ENCODE measurements around the gene TAPBPL. TPM values are rescaled to one million over a fixed set of nuclear protein-coding genes. Genes with fewer than 3 reads are reported as not detected.

TAPBPL gene
- total RNA-seq (10 to 100 TPM; 19.6 to 23.1 TPM), total RNA-seq (37.6 to 38.2 reads per million in 2 donors)

- ATAC-seq (peak; percentile 94), DNase-seq (peak; percentile 62 to 77 (median 72))
- Mint-ChIP-seq H3K36me3 (ENCODE audit: low read depth) (peaks cover 12% of the 10 kb centered on the region), H3K4me1 (peaks cover 52% of the 10 kb centered on the region), H3K27me3 (no peaks in the 10 kb centered on the region), H3K27ac (peak within 1 kb of the TSS; percentile 100), H3K4me3 (peak within 1 kb of the TSS; percentile 99)
- no peaks in the 10 kb centered on the region for H3K9me3 ChIP-seq (ENCODE audit: control insufficient read depth, low read length, poor library complexity, severe bottlenecking)
These were observed at the start of gene TAPBPL for GRCh38 chr12:6451348-6452244. Gene TAPBPL, plus strand, starts transcription at chr12:6452042. Its CDS starts 207 bp downstream, at chr12:6452249.

GRCh38 chr12:6404390-6404789, 47.5 kb upstream of the TAPBPL start:
- Mint-ChIP-seq H3K27me3 (peaks cover 6% of the 10 kb centered on the region), H3K36me3 (ENCODE audit: low read depth) (peaks cover 4% of the 10 kb centered on the region), H3K4me3 (no peak overlapping the region), H3K27ac (no peak overlapping the region), H3K4me1 (no peaks in the 10 kb centered on the region)
- ATAC-seq (no peak), DNase-seq (no peak)
- no peaks in the 10 kb centered on the region for H3K9me3 ChIP-seq (ENCODE audit: control insufficient read depth, low read length, poor library complexity, severe bottlenecking)

- Mint-ChIP-seq H3K4me3 (no peak overlapping the region), H3K36me3 (ENCODE audit: low read depth) (peaks cover 6% of the 10 kb centered on the region), H3K4me1 (no peaks in the 10 kb centered on the region), H3K27ac (no peak overlapping the region), H3K27me3 (peaks cover 6% of the 10 kb centered on the region)
- DNase-seq: no peak
- no peaks in the 10 kb centered on the region for H3K9me3 ChIP-seq (ENCODE audit: control insufficient read depth, low read length, poor library complexity, severe bottlenecking)
- ATAC-seq: no peak
These were observed 45.9 kb upstream of the TAPBPL start for GRCh38 chr12:6405963-6406362.

- Mint-ChIP-seq H3K4me3 (no peak overlapping the region), H3K4me1 (no peaks in the 10 kb centered on the region), H3K27ac (no peak overlapping the region), H3K36me3 (ENCODE audit: low read depth) (peaks cover 6% of the 10 kb centered on the region), H3K27me3 (peaks cover 6% of the 10 kb centered on the region)
- no peaks in the 10 kb centered on the region for H3K9me3 ChIP-seq (ENCODE audit: control insufficient read depth, low read length, poor library complexity, severe bottlenecking)
- no peak for ATAC-seq
- no peak for DNase-seq
These were observed 44.4 kb upstream of the TAPBPL start for GRCh38 chr12:6407236-6407954.

- ATAC-seq (no peak), DNase-seq (no peak)
- Mint-ChIP-seq H3K27me3 (peaks cover 8% of the 10 kb centered on the region), H3K27ac (no peak overlapping the region), H3K4me3 (no peak overlapping the region), H3K4me1 (peaks cover 6% of the 10 kb centered on the region), H3K36me3 (ENCODE audit: low read depth) (peaks cover 4% of the 10 kb centered on the region)
- H3K9me3 ChIP-seq (ENCODE audit: control insufficient read depth, low read length, poor library complexity, severe bottlenecking): no peaks in the 10 kb centered on the region
These were observed 35.2 kb upstream of the TAPBPL start for GRCh38 chr12:6416596-6416995.

GRCh38 chr12:6418796-6419195, 33.0 kb upstream of the TAPBPL start:
- H3K27me3 Mint-ChIP-seq: peaks cover 8% of the 10 kb centered on the region
- ATAC-seq (no peak), DNase-seq (no peak)
- H3K4me1 Mint-ChIP-seq: peaks cover 12% of the 10 kb centered on the region
- peaks cover 4% of the 10 kb centered on the region for H3K36me3 Mint-ChIP-seq (ENCODE audit: low read depth)
- no peaks in the 10 kb centered on the region for H3K9me3 ChIP-seq (ENCODE audit: control insufficient read depth, low read length, poor library complexity, severe bottlenecking)
- no peak overlapping the region for H3K4me3 Mint-ChIP-seq
- no peak overlapping the region for H3K27ac Mint-ChIP-seq

- Mint-ChIP-seq H3K27me3 (peaks cover 8% of the 10 kb centered on the region), H3K4me3 (no peak overlapping the region), H3K27ac (peak overlapping the region; percentile 11), H3K36me3 (ENCODE audit: low read depth) (peaks cover 4% of the 10 kb centered on the region), H3K4me1 (peaks cover 11% of the 10 kb centered on the region)
- no peak for DNase-seq
- no peak for ATAC-seq
- H3K9me3 ChIP-seq (ENCODE audit: control insufficient read depth, low read length, poor library complexity, severe bottlenecking): no peaks in the 10 kb centered on the region
These were observed 31.5 kb upstream of the TAPBPL start for GRCh38 chr12:6420364-6420763.

- Mint-ChIP-seq H3K36me3 (ENCODE audit: low read depth) (no peaks in the 10 kb centered on the region), H3K27me3 (no peaks in the 10 kb centered on the region), H3K27ac (no peak overlapping the region), H3K4me1 (peaks cover 21% of the 10 kb centered on the region), H3K4me3 (no peak overlapping the region)
- ATAC-seq: peak; percentile 87
- peak; percentile 50 to 64 (median 60) for DNase-seq
- no peaks in the 10 kb centered on the region for H3K9me3 ChIP-seq (ENCODE audit: control insufficient read depth, low read length, poor library complexity, severe bottlenecking)
These were observed 28.4 kb upstream of the TAPBPL start for GRCh38 chr12:6423267-6424007.

- Mint-ChIP-seq H3K36me3 (ENCODE audit: low read depth) (no peaks in the 10 kb centered on the region), H3K4me3 (no peak overlapping the region), H3K27ac (no peak overlapping the region), H3K4me1 (peaks cover 21% of the 10 kb centered on the region), H3K27me3 (no peaks in the 10 kb centered on the region)
- H3K9me3 ChIP-seq (ENCODE audit: control insufficient read depth, low read length, poor library complexity, severe bottlenecking): no peaks in the 10 kb centered on the region
- ATAC-seq: no peak
- no peak for DNase-seq
These were observed 27.9 kb upstream of the TAPBPL start for GRCh38 chr12:6424008-6424347.

- ATAC-seq (no peak), DNase-seq (no peak)
- no peak overlapping the region for H3K27ac Mint-ChIP-seq
- no peaks in the 10 kb centered on the region for H3K9me3 ChIP-seq (ENCODE audit: control insufficient read depth, low read length, poor library complexity, severe bottlenecking)
- H3K27me3 Mint-ChIP-seq: no peaks in the 10 kb centered on the region
- peaks cover 21% of the 10 kb centered on the region for H3K4me1 Mint-ChIP-seq
- no peak overlapping the region for H3K4me3 Mint-ChIP-seq
- H3K36me3 Mint-ChIP-seq (ENCODE audit: low read depth): no peaks in the 10 kb centered on the region
These were observed 27.0 kb upstream of the TAPBPL start for GRCh38 chr12:6424866-6425265.

GRCh38 chr12:6425590-6426531, 26.0 kb upstream of the TAPBPL start:
- no peaks in the 10 kb centered on the region for H3K9me3 ChIP-seq (ENCODE audit: control insufficient read depth, low read length, poor library complexity, severe bottlenecking)
- DNase-seq (no peak), ATAC-seq (no peak)
- H3K27me3 Mint-ChIP-seq: no peaks in the 10 kb centered on the region
- H3K4me1 Mint-ChIP-seq: peaks cover 23% of the 10 kb centered on the region
- peak overlapping the region; percentile 98 for H3K27ac Mint-ChIP-seq
- no peaks in the 10 kb centered on the region for H3K36me3 Mint-ChIP-seq (ENCODE audit: low read depth)
- no peak overlapping the region for H3K4me3 Mint-ChIP-seq

- Mint-ChIP-seq H3K27ac (peak overlapping the region; percentile 98), H3K4me1 (peaks cover 27% of the 10 kb centered on the region), H3K27me3 (no peaks in the 10 kb centered on the region), H3K36me3 (ENCODE audit: low read depth) (no peaks in the 10 kb centered on the region), H3K4me3 (peak overlapping the region; percentile 66)
- DNase-seq (peak in 2 of 3 donors; percentile 28 to 47), ATAC-seq (peak; percentile 78)
- H3K9me3 ChIP-seq (ENCODE audit: control insufficient read depth, low read length, poor library complexity, severe bottlenecking): no peaks in the 10 kb centered on the region
These were observed 24.8 kb upstream of the TAPBPL start for GRCh38 chr12:6426882-6427671.

All from T-helper 17 cell (primary cell).